Fibroblast of lung (primary cell): ENCODE data around the gene TNFAIP2. TPM values are rescaled to one million over a fixed set of nuclear protein-coding genes. Genes with fewer than 3 reads are reported as not detected.
A peak's percentile ranks its signal among the peaks of the same experiment; 100 is the strongest.

ENCODE experiments used
- DNase-seq, 2 donors: peaks; one replicate each; pipeline versions ENCODE4 v3.0.0 to v3.0.0-alpha.2; 2010; ENCODE audit warnings: low read depth in 2 of 2
- H2AFZ ChIP-seq: 2 replicates; pipeline ENCODE4 v1.5.1; 2012; ENCODE audit warnings: low read length, control low read depth, inconsistent platforms
- H3K27ac ChIP-seq: 2 replicates; pipeline ENCODE4 v1.5.1; 2011; ENCODE audit warnings: low read length, control low read depth; ENCODE audit not compliant: insufficient read depth
- H3K27me3 ChIP-seq: 2 replicates; pipeline ENCODE4 v1.5.1; 2011; ENCODE audit warnings: mild to moderate bottlenecking, low read length; ENCODE audit not compliant: control insufficient read depth, insufficient read depth
- H3K36me3 ChIP-seq: 2 replicates; pipeline ENCODE4 v1.5.1; 2011; ENCODE audit warnings: low read length; ENCODE audit not compliant: control insufficient read depth, insufficient read depth
- H3K4me1 ChIP-seq: 2 replicates; pipeline ENCODE4 v1.5.1; 2011; ENCODE audit warnings: low read length; ENCODE audit not compliant: control insufficient read depth, insufficient read depth; ENCODE audit errors: extremely low read depth
- H3K4me2 ChIP-seq: 2 replicates; pipeline ENCODE4 v1.5.1; 2011; ENCODE audit warnings: low read length, control low read depth; ENCODE audit not compliant: insufficient read depth; ENCODE audit errors: extremely low read depth
- H3K4me3 ChIP-seq, 4 experiments: fragments of 200-600 bp in 1 of 4; sonication (generic) in 1 of 4; replicated peaks in 1 of 4; 2 replicates each; pipeline ENCODE4 v1.5.1; 2011 to 2016; ENCODE audit warnings: low read length in 4 of 4, low read depth in 3 of 4, mild to moderate bottlenecking in 3 of 4, control low read depth in 2 of 4, inconsistent platforms in 1 of 4, mixed read lengths in 1 of 4; ENCODE audit not compliant: insufficient read depth in 1 of 4; ENCODE audit errors: control extremely low read depth in 1 of 4
- H3K79me2 ChIP-seq: 2 replicates; pipeline ENCODE4 v1.5.1; 2012; ENCODE audit warnings: mild to moderate bottlenecking, low read length, inconsistent platforms; ENCODE audit not compliant: control insufficient read depth, insufficient read depth
- H3K9ac ChIP-seq: 2 replicates; pipeline ENCODE4 v1.5.1; 2011; ENCODE audit warnings: mild to moderate bottlenecking, low read length, control low read depth; ENCODE audit not compliant: insufficient read depth
- H3K9me3 ChIP-seq: 2 replicates; pipeline ENCODE4 v1.5.1; 2012; ENCODE audit warnings: low read depth, low read length; ENCODE audit not compliant: control insufficient read depth, insufficient read depth
- H4K20me1 ChIP-seq: 2 replicates; pipeline ENCODE4 v1.5.1; 2011; ENCODE audit warnings: low read length; ENCODE audit not compliant: control insufficient read depth, insufficient read depth; ENCODE audit errors: extremely low read depth
- EZH2 ChIP-seq: IDR thresholded peaks from 2 replicates; pipeline ENCODE4 v1.5.1; 2012; ENCODE audit warnings: low read length, control low read depth, mild to moderate bottlenecking; ENCODE audit errors: missing control alignments
- polyA plus RNA-seq, 2 donors: library from polyadenylated mRNA; depleted of rRNA in 1 of 2; stranded (reverse) in 1 of 2; unstranded in 1 of 2; fragments of >200 nt; gene quantifications; 2 replicates each; pipeline ENCODE4 v1.2.1, GENCODE V29; 2011 to 2012; ENCODE audit warnings: missing spikeins in 1 of 2
- total RNA-seq: library from RNA; depleted of rRNA; stranded (reverse); fragments of >200 nt; gene quantifications from 2 replicates; pipeline ENCODE4 v1.2.1, GENCODE V29; 2014
- TF ChIP-seq, protein P1 (sequence below), 2 donors: IDR thresholded peaks in 1 of 2; conservative IDR thresholded peaks in 1 of 2; 1 replicate in 1 of 2; 2 replicates in 1 of 2; pipeline ENCODE4 v1.5.1; 2011 to 2012; ENCODE audit warnings: low read length in 2 of 2, control low read depth in 1 of 2, inconsistent platforms in 1 of 2, low read depth in 1 of 2, mild to moderate bottlenecking in 1 of 2

Gene TNFAIP2
- total and polyA plus RNA-seq, 2 donors (not counting 1 experiment from before 2014, with no cell fraction given) = 71.5 to 139 TPM

DNA sequence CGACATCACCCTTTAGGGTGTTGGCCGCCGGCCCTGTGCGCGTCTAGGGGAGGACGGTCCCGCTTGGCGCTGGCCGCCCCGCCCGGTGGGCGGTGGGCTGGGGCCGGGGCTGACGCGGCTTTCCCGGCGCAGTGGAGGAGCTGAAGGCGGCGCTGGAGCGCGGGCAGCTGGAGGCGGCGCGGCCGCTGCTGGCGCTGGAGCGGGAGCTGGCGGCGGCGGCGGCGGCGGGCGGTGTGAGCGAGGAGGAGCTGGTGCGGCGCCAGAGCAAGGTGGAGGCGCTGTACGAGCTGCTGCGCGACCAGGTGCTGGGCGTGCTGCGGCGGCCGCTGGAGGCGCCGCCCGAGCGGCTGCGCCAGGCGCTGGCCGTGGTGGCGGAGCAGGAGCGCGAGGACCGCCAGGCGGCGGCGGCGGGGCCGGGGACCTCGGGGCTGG lies 3.6 kb downstream of the TNFAIP2 start:
- TF ChIP-seq EZH2 = no peak
- TF ChIP-seq, protein P1, sequence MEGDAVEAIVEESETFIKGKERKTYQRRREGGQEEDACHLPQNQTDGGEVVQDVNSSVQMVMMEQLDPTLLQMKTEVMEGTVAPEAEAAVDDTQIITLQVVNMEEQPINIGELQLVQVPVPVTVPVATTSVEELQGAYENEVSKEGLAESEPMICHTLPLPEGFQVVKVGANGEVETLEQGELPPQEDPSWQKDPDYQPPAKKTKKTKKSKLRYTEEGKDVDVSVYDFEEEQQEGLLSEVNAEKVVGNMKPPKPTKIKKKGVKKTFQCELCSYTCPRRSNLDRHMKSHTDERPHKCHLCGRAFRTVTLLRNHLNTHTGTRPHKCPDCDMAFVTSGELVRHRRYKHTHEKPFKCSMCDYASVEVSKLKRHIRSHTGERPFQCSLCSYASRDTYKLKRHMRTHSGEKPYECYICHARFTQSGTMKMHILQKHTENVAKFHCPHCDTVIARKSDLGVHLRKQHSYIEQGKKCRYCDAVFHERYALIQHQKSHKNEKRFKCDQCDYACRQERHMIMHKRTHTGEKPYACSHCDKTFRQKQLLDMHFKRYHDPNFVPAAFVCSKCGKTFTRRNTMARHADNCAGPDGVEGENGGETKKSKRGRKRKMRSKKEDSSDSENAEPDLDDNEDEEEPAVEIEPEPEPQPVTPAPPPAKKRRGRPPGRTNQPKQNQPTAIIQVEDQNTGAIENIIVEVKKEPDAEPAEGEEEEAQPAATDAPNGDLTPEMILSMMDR (conservative IDR thresholded peaks at IDR 0.05 in 1 of 2, IDR thresholded peaks at IDR 0.05 in 1 of 2; ENCODE audit: low read depth in 1 of 2, low read length in 2 of 2) = peak in 1 of 2 donors; percentile 5
- H3K9me3 ChIP-seq = no peaks in the 10 kb centered on the region
- peak overlapping the region in 2 of 4 experiments; percentile 17 to 72 for H3K4me3 ChIP-seq
- H3K4me2 ChIP-seq = peak overlapping the region; percentile 59
- H2AFZ ChIP-seq = no peak overlapping the region
- peak in 1 of 2 donors; percentile 47 for DNase-seq
- no peaks in the 10 kb centered on the region for H4K20me1 ChIP-seq
- peaks cover 30% of the 10 kb centered on the region for H3K4me1 ChIP-seq
- H3K9ac ChIP-seq = no peak overlapping the region
- H3K36me3 ChIP-seq = peaks cover 24% of the 10 kb centered on the region
- no peak overlapping the region for H3K27ac ChIP-seq
- no peaks in the 10 kb centered on the region for H3K27me3 ChIP-seq
- peaks cover 10% of the 10 kb centered on the region for H3K79me2 ChIP-seq

DNA sequence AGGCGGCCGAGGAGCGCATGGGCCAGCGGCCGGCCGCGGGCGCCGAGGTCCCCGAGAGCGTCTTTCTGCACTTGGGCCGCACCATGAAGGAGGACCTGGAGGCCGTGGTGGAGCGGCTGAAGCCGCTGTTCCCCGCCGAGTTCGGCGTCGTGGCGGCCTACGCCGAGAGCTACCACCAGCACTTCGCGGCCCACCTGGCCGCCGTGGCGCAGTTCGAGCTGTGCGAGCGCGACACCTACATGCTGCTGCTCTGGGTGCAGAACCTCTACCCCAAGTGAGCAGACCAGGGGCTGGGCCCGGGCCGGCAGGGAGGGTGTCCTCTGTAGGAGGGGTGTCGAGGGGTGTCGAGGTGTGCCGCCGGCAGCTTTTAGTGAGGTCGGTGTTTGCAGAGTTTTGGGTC lies 4.1 kb downstream of the TNFAIP2 start:
- no peak for TF ChIP-seq EZH2
- TF ChIP-seq, protein P1 (conservative IDR thresholded peaks at IDR 0.05 in 1 of 2, IDR thresholded peaks at IDR 0.05 in 1 of 2; ENCODE audit: low read depth in 1 of 2, low read length in 2 of 2) = no peak
- Histone ChIP-seq H3K9me3 (no peaks in the 10 kb centered on the region), H3K4me3 (no peak overlapping the region), H3K27ac (no peak overlapping the region), H3K79me2 (peaks cover 10% of the 10 kb centered on the region), H3K4me1 (peaks cover 27% of the 10 kb centered on the region), H3K9ac (no peak overlapping the region), H3K36me3 (peaks cover 24% of the 10 kb centered on the region), H3K27me3 (no peaks in the 10 kb centered on the region), H3K4me2 (no peak overlapping the region), H4K20me1 (no peaks in the 10 kb centered on the region), H2AFZ (no peak overlapping the region)
- DNase-seq = no peak

DNA sequence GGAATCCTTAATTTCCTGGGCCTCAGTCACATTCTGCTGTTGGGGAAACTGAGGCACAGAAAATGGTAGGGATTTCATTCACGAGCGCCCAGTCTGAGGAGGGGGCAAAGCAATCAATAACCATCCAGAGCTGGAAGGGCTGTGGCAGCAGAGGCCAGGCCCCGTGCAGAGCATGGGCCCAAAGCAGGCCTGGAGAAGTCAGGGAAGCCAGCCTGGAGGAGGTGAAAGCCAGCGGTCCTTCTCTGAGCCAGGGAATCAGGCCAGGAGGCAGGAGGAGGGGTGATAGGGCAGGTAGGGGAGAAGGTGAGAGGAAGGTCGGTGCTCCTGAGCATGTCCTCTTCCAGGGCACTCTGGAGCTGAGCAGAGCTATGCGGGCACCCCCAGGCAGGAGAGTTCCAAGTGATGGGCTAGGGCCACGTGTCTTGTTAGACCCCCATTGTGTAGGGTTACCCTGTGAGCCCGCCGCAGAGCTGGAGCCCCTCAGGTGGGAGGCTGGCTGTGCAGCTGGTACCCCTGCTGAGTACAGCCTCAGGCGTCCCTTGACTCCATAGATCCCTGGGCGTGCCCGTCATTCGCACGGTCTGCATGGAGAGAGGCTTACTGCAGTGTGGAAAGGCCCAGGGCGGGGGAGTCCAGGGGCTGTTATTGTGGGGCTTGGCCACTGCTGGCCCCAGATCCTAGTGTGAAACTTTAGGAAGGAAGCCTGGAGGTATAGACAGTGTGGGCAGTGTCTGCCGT lies 4.8 kb downstream of the TNFAIP2 start:
- Histone ChIP-seq H3K4me1 (peaks cover 21% of the 10 kb centered on the region), H3K79me2 (peaks cover 10% of the 10 kb centered on the region), H3K27ac (no peak overlapping the region), H4K20me1 (no peaks in the 10 kb centered on the region), H3K36me3 (peaks cover 28% of the 10 kb centered on the region), H3K4me3 (no peak overlapping the region), H3K9me3 (no peaks in the 10 kb centered on the region), H2AFZ (no peak overlapping the region), H3K27me3 (no peaks in the 10 kb centered on the region), H3K9ac (no peak overlapping the region), H3K4me2 (peak overlapping the region; percentile 25)
- DNase-seq = no peak
- TF ChIP-seq, protein P1 (conservative IDR thresholded peaks at IDR 0.05 in 1 of 2, IDR thresholded peaks at IDR 0.05 in 1 of 2; ENCODE audit: low read depth in 1 of 2, low read length in 2 of 2) = no peak
- TF ChIP-seq EZH2 = no peak
